Transverse colon (tissue), 4 donors: ENCODE measurements around the gene SLBP. TPM values are rescaled to one million over a fixed set of nuclear protein-coding genes. Genes with fewer than 3 reads are reported as not detected.

Source experiments
- DNase-seq: peaks from one replicate; pipeline ENCODE4 v3.0.0-alpha.2; 2019
- H3K27ac ChIP-seq, 4 donors: fragments of 200-600 bp; sonication (generic); 2 replicates each; pipeline ENCODE4 v1.5.1; 2016 to 2018; ENCODE audit warnings: inconsistent platforms in 4 of 4
- H3K27me3 ChIP-seq: fragments of 200-600 bp; sonication (generic); 2 replicates; pipeline ENCODE4 v1.5.1; 2017; ENCODE audit warnings: inconsistent platforms
- H3K36me3 ChIP-seq, 4 donors: fragments of 200-600 bp; sonication (generic); 2 replicates each; pipeline ENCODE4 v1.5.1; 2017 to 2019; ENCODE audit warnings: inconsistent platforms in 4 of 4
- H3K4me1 ChIP-seq, 4 donors: fragments of 200-600 bp; sonication (generic); 2 replicates each; pipeline ENCODE4 v1.5.1; 2017 to 2020; ENCODE audit warnings: inconsistent platforms in 4 of 4
- H3K4me3 ChIP-seq, 4 donors: fragments of 200-600 bp; sonication (generic); 1 replicate in 1 of 4; 2 replicates in 3 of 4; pipeline versions ENCODE4 v1.5.1 to v1.6.1; 2017 to 2019; ENCODE audit warnings: inconsistent platforms in 4 of 4
- H3K9me3 ChIP-seq, 2 donors: fragments of 200-600 bp; sonication (generic); 2 replicates each; pipeline ENCODE4 v1.5.1; 2017 to 2019; ENCODE audit warnings: inconsistent platforms in 2 of 2
- CTCF ChIP-seq, 5 experiments: fragments of 200-600 bp in 3 of 5; fragments of 450-650 bp in 2 of 5; sonication (generic) in 3 of 5; IDR thresholded peaks; 1 replicate in 2 of 5; 2 replicates in 3 of 5; pipeline ENCODE4 v1.5.1; 2016 to 2017; ENCODE audit warnings: antibody characterized with exemption in 5 of 5, inconsistent platforms in 3 of 5, mild to moderate bottlenecking in 2 of 5, moderate library complexity in 1 of 5
- EP300 ChIP-seq: sonication (generic); formaldehyde crosslinking; IDR thresholded peaks from one replicate; pipeline ENCODE4 v1.6.1; 2017; ENCODE audit warnings: antibody characterized with exemption, low read depth
- POLR2A ChIP-seq: fragments of 450-650 bp; IDR thresholded peaks from one replicate; pipeline ENCODE4 v1.6.1; 2016; ENCODE audit warnings: antibody characterized with exemption, mild to moderate bottlenecking, moderate library complexity
- POLR2AphosphoS5 ChIP-seq, 3 donors: sonication (generic); formaldehyde crosslinking; IDR thresholded peaks; one replicate each; pipeline ENCODE4 v1.6.1; 2016; ENCODE audit warnings: antibody characterized with exemption in 3 of 3
- whole genome bisulfite sequencing, 2 donors: methylation state at CpG; one replicate each; pipeline ENCODE4 v1.1.5; 2018; ENCODE audit warnings: low coverage in 1 of 2; 5-methylcytosine and 5-hydroxymethylcytosine counted together
- in situ Hi-C, 4 donors: fragments of 200-750 bp; cut with MboI; loops; one replicate each; pipeline versions ENCODE4 v1.15.0 to v1.15.1; 2017; ENCODE audit warnings: low sequenced_read_pairs in 3 of 4, low pct_ligation_motif_present in 1 of 4, low pct_unique_long_range_greater_than_20kb in 1 of 4
- intact Hi-C: fragments of 100-400 bp; cut with DNase I; formaldehyde crosslinking; loops from one replicate; pipeline ENCODE4 v1.15.1; 2023; ENCODE audit warnings: low total_unique reads
- total RNA-seq, 4 donors: library from RNA; depleted of rRNA; stranded (reverse); fragments of >200 nt; gene quantifications; one replicate each; pipeline ENCODE4 v1.1.0, GENCODE V29; 2016

The SLBP gene
- total RNA-seq, 4 donors from 2014 or later = 7.6 to 47.5 (median 31.6) TPM

- no peak for DNase-seq
- TF ChIP-seq POLR2AphosphoS5 (IDR thresholded peaks at IDR 0.05) (no peak), EP300 (no peak), CTCF (IDR thresholded peaks at IDR 0.05) (no peak), POLR2A (no peak)
- in situ Hi-C loops = no loop called here
Observed at GRCh38 chr4:1691737-1692373, 20.3 kb downstream of the SLBP start.

GRCh38 chr4:1690698-1691097 lies 21.4 kb downstream of the SLBP start:
- no peak overlapping the region for H3K4me3 ChIP-seq
- TF ChIP-seq CTCF (IDR thresholded peaks at IDR 0.05) (no peak), EP300 (no peak), POLR2AphosphoS5 (IDR thresholded peaks at IDR 0.05) (no peak), POLR2A (no peak)
- intact Hi-C loops (no loop called here), in situ Hi-C loops (no loop called here)
- no peak for DNase-seq
- H3K36me3 ChIP-seq = peaks cover 0 to 21% (median 9%) of the 10 kb centered on the region in 4 donors
- 100% methylated on average over 3 of the region's 3 CpGs; no CpG with 5 or more reads in 1 of the 2 donors for WGBS, 2 donors
- H3K27me3 ChIP-seq = no peaks in the 10 kb centered on the region
- H3K27ac ChIP-seq = no peak overlapping the region
- H3K4me1 ChIP-seq = no peaks in the 10 kb centered on the region
- H3K9me3 ChIP-seq = no peaks in the 10 kb centered on the region

More at GRCh38 chr4:1691737-1692373, 20.3 kb downstream of the SLBP start:
- intact Hi-C loops = no loop called here
- Histone ChIP-seq H3K27me3 (no peaks in the 10 kb centered on the region), H3K27ac (no peak overlapping the region), H3K9me3 (no peaks in the 10 kb centered on the region), H3K4me3 (no peak overlapping the region), H3K4me1 (no peaks in the 10 kb centered on the region), H3K36me3 (peaks cover 0 to 31% (median 11%) of the 10 kb centered on the region in 4 donors)
- 90% methylated on average over 8 of the region's 9 CpGs; no CpG with 5 or more reads in 1 of the 2 donors for WGBS, 2 donors

GRCh38 chr4:1686440-1687036 lies 25.6 kb downstream of the SLBP start:
- DNase-seq = no peak
- WGBS, 2 donors = 48% methylated on average over 7 of the region's 7 CpGs; no CpG with 5 or more reads in 1 of the 2 donors
- H3K4me1 ChIP-seq = peaks cover 0 to 20% (median 12%) of the 10 kb centered on the region in 4 donors
- no peaks in the 10 kb centered on the region for H3K9me3 ChIP-seq
- H3K36me3 ChIP-seq = peaks cover 0 to under 1% (median 0%) of the 10 kb centered on the region in 4 donors
- H3K27ac ChIP-seq = no peak overlapping the region
- no peaks in the 10 kb centered on the region for H3K27me3 ChIP-seq
- in situ Hi-C loops = loop anchor here in 1 of 4 donors (5.0 kb wide), 1 partner anchor 46 kb away; no protein-coding TSS in a partner anchor
- H3K4me3 ChIP-seq = no peak overlapping the region
- TF ChIP-seq EP300 (no peak), POLR2AphosphoS5 (IDR thresholded peaks at IDR 0.05) (no peak), POLR2A (no peak), CTCF (IDR thresholded peaks at IDR 0.05) (no peak)
- intact Hi-C loops = no loop called here

- in situ Hi-C loops (loop anchor here in 1 of 4 donors (5.0 kb wide), 1 partner anchor 47 kb away; no protein-coding TSS in a partner anchor), intact Hi-C loops (no loop called here)
- Histone ChIP-seq H3K36me3 (no peaks in the 10 kb centered on the region), H3K27ac (peak overlapping the region; percentile 71 to 82 (median 78)), H3K4me1 (peaks cover 0 to 20% (median 12%) of the 10 kb centered on the region in 4 donors), H3K27me3 (no peaks in the 10 kb centered on the region), H3K4me3 (peak overlapping the region in 3 of 4 donors; percentile 47 to 66 (median 60)), H3K9me3 (no peaks in the 10 kb centered on the region)
- no peak for TF ChIP-seq POLR2AphosphoS5 (IDR thresholded peaks at IDR 0.05)
- WGBS, 2 donors = 84% methylated on average over 23 of the region's 23 CpGs; no CpG with 5 or more reads in 1 of the 2 donors
- no peak for DNase-seq
Observed at GRCh38 chr4:1685235-1686150, 26.6 kb downstream of the SLBP start.
